Neural progenitor cell (in vitro differentiated cells): Measurements from ENCODE around the gene RAB5B. TPM values are rescaled to one million over a fixed set of nuclear protein-coding genes. Genes with fewer than 3 reads are reported as not detected.

ENCODE experiments used
- DNase-seq: peaks from one replicate; pipeline ENCODE4 v3.0.0-alpha.2; 2016; ENCODE audit warnings: low spot score
- H2AFZ ChIP-seq: fragments of 200-600 bp; sonication (generic); replicated peaks from 2 replicates; pipeline ENCODE4 v1.6.1; 2016; ENCODE audit warnings: antibody characterized with exemption
- H3F3A ChIP-seq: fragments of 200-600 bp; sonication (generic); 2 replicates; pipeline ENCODE4 v1.6.1; 2016; ENCODE audit warnings: antibody characterized with exemption, low read depth
- H3K27ac ChIP-seq: fragments of 200-600 bp; sonication (generic); 2 replicates; pipeline ENCODE4 v1.5.1; 2016; ENCODE audit warnings: mild to moderate bottlenecking
- H3K27me3 ChIP-seq: fragments of 200-600 bp; sonication (generic); 2 replicates; pipeline ENCODE4 v1.6.1; 2016; ENCODE audit warnings: mild to moderate bottlenecking, moderate library complexity
- H3K36me3 ChIP-seq: fragments of 200-600 bp; sonication (generic); 2 replicates; pipeline ENCODE4 v1.5.1; 2016
- H3K4me1 ChIP-seq: fragments of 200-600 bp; sonication (generic); 2 replicates; pipeline ENCODE4 v1.6.1; 2016; ENCODE audit warnings: mixed run types
- H3K4me2 ChIP-seq: fragments of 200-600 bp; sonication (generic); 2 replicates; pipeline ENCODE4 v1.6.1; 2016
- H3K4me3 ChIP-seq: fragments of 200-600 bp; sonication (generic); 2 replicates; pipeline ENCODE4 v1.5.1; 2016
- H3K79me2 ChIP-seq: fragments of 200-600 bp; sonication (generic); 2 replicates; pipeline ENCODE4 v1.6.1; 2016; ENCODE audit warnings: low read depth
- H3K9ac ChIP-seq: fragments of 200-600 bp; sonication (generic); 2 replicates; pipeline ENCODE4 v1.6.1; 2016
- H3K9me3 ChIP-seq: fragments of 200-600 bp; sonication (generic); 2 replicates; pipeline ENCODE4 v1.5.1; 2016; ENCODE audit warnings: low read depth
- H4K20me1 ChIP-seq: fragments of 200-600 bp; sonication (generic); 2 replicates; pipeline ENCODE4 v1.6.1; 2016; ENCODE audit warnings: low read depth
- H3K27ac Mint-ChIP-seq: 3 replicates; pipeline ENCODE4 v1.8.0; 2021; ENCODE audit warnings: mixed read lengths
- H3K27me3 Mint-ChIP-seq: 2 replicates; pipeline ENCODE4 v1.8.0; 2022; ENCODE audit warnings: low read depth, mild to moderate bottlenecking, inconsistent platforms, moderate library complexity, mixed read lengths; ENCODE audit not compliant: insufficient read depth
- H3K36me3 Mint-ChIP-seq: 3 replicates; pipeline ENCODE4 v1.8.0; 2021; ENCODE audit warnings: mixed read lengths
- H3K4me1 Mint-ChIP-seq: 3 replicates; pipeline ENCODE4 v1.8.0; 2021; ENCODE audit warnings: mixed read lengths
- H3K4me3 Mint-ChIP-seq: 3 replicates; pipeline ENCODE4 v1.8.0; 2021; ENCODE audit warnings: mild to moderate bottlenecking, moderate library complexity, mixed read lengths
- H3K9me3 Mint-ChIP-seq: 3 replicates; pipeline ENCODE4 v1.8.0; 2020; ENCODE audit warnings: mixed read lengths
- EZH2 ChIP-seq: fragments of 200-600 bp; sonication (generic); IDR thresholded peaks from 2 replicates; pipeline ENCODE4 v1.6.1; 2017; ENCODE audit warnings: antibody characterized with exemption, mild to moderate bottlenecking, moderate library complexity
- EZH2phosphoT487 ChIP-seq: fragments of 200-600 bp; sonication (generic); IDR thresholded peaks from 2 replicates; pipeline ENCODE4 v1.6.1; 2017; ENCODE audit warnings: antibody characterized with exemption
- total RNA-seq: library from RNA; depleted of rRNA; stranded (reverse); fragments of >200 nt; gene quantifications from 2 replicates; pipeline ENCODE4 v1.2.3, GENCODE V29; 2015; ENCODE audit warnings: low replicate concordance
- TF ChIP-seq, protein P1 (sequence below): fragments of 200-600 bp; sonication (generic); IDR thresholded peaks from 2 replicates; pipeline ENCODE4 v1.5.1; 2017; ENCODE audit warnings: antibody characterized with exemption, mild to moderate bottlenecking

RAB5B gene
- total RNA-seq, 1 donor from 2014 or later: 62.9 TPM

DNA sequence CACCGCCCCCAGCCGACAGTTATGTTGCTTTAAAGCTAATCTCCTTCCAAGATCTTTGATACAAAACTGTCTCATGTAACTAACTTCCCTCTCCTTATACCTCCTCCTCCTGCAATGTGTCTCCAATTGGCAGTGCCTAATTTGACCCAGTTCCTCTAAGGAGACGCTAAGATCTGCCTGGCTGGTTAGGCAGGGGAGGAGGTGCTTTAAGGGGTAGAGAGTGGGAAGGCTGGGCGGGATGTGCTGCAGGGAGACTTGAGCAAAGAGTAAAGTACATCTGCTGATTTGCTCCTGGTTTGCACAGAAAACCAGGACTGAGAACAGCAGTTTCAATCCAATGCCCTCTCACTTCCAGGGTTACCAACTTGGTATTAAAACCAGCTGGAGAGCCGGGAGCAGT is 39.6 kb downstream of the RAB5B start:
- Histone ChIP-seq H3K27ac (no peak overlapping the region), H3F3A (no peaks in the 10 kb centered on the region), H4K20me1 (no peaks in the 10 kb centered on the region), H2AFZ (no peak overlapping the region), H3K4me1 (peaks cover 4% of the 10 kb centered on the region), H3K27me3 (no peaks in the 10 kb centered on the region), H3K36me3 (no peaks in the 10 kb centered on the region), H3K4me3 (no peak overlapping the region), H3K79me2 (no peaks in the 10 kb centered on the region), H3K9me3 (no peaks in the 10 kb centered on the region), H3K4me2 (no peak overlapping the region), H3K9ac (no peak overlapping the region)
- peaks cover 11% of the 10 kb centered on the region for H3K36me3 Mint-ChIP-seq
- no peak overlapping the region for H3K4me3 Mint-ChIP-seq
- no peak for DNase-seq
- TF ChIP-seq EZH2 (no peak), EZH2phosphoT487 (no peak)
- TF ChIP-seq, protein P1, sequence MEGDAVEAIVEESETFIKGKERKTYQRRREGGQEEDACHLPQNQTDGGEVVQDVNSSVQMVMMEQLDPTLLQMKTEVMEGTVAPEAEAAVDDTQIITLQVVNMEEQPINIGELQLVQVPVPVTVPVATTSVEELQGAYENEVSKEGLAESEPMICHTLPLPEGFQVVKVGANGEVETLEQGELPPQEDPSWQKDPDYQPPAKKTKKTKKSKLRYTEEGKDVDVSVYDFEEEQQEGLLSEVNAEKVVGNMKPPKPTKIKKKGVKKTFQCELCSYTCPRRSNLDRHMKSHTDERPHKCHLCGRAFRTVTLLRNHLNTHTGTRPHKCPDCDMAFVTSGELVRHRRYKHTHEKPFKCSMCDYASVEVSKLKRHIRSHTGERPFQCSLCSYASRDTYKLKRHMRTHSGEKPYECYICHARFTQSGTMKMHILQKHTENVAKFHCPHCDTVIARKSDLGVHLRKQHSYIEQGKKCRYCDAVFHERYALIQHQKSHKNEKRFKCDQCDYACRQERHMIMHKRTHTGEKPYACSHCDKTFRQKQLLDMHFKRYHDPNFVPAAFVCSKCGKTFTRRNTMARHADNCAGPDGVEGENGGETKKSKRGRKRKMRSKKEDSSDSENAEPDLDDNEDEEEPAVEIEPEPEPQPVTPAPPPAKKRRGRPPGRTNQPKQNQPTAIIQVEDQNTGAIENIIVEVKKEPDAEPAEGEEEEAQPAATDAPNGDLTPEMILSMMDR: no peak
- H3K9me3 Mint-ChIP-seq: no peaks in the 10 kb centered on the region
- H3K27me3 Mint-ChIP-seq: peaks cover 2% of the 10 kb centered on the region
- H3K4me1 Mint-ChIP-seq: peaks cover 10% of the 10 kb centered on the region
- no peak overlapping the region for H3K27ac Mint-ChIP-seq

DNA sequence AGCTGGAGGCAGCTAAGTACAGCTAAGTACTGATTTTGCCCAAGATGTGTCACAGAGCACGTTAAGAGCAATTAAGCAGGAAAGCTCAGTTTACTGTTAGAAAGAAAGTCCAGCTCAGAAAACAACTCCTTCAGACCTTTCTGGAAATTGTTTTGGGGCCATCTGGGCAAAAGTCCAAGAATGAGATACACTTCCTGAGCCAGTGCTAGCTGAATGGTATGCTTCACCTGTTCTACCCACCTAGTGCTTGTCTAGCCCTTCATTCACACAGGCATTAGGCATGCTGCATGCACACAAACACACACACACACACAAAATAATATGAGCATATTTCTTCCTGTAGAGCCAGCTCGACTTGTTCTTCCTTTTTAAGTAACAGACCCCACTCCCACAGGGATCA is 40.3 kb downstream of the RAB5B start:
- H3K4me1 Mint-ChIP-seq: peaks cover 13% of the 10 kb centered on the region
- H3K27ac Mint-ChIP-seq: peak overlapping the region; percentile 11
- H3K4me3 Mint-ChIP-seq: no peak overlapping the region

DNA sequence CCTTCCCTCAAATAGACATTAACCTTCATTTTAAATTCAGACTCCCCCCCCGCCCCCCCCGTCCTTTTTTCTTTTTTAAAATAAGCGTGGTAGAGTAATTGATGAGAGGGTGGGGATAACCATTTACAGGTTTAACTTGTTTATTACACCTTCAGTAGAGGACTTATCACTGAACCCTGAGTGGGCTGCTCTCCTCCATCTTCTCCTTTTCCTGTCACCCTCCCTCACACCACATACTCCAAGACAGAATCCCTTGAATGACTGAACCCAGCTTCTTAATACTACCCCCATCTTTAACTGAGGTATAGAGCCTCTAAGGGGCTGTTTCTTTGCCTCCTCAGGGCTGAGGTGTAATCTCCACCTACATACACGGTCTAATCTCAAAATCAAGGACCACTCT is 43.3 kb downstream of the RAB5B start:
- Mint-ChIP-seq H3K27me3 (peaks cover 6% of the 10 kb centered on the region), H3K36me3 (peaks cover 9% of the 10 kb centered on the region), H3K9me3 (no peaks in the 10 kb centered on the region), H3K4me1 (peaks cover 39% of the 10 kb centered on the region), H3K4me3 (no peak overlapping the region), H3K27ac (no peak overlapping the region)
- TF ChIP-seq EZH2phosphoT487 (no peak), EZH2 (no peak)
- H3K9ac ChIP-seq: no peak overlapping the region
- no peak for DNase-seq
- H2AFZ ChIP-seq: no peak overlapping the region
- H3K4me2 ChIP-seq: no peak overlapping the region
- no peaks in the 10 kb centered on the region for H4K20me1 ChIP-seq
- no peak overlapping the region for H3K27ac ChIP-seq
- H3F3A ChIP-seq: peaks cover 27% of the 10 kb centered on the region
- H3K4me1 ChIP-seq: peaks cover 24% of the 10 kb centered on the region
- no peaks in the 10 kb centered on the region for H3K36me3 ChIP-seq
- H3K27me3 ChIP-seq: no peaks in the 10 kb centered on the region
- no peaks in the 10 kb centered on the region for H3K9me3 ChIP-seq
- peaks cover 6% of the 10 kb centered on the region for H3K79me2 ChIP-seq
- no peak overlapping the region for H3K4me3 ChIP-seq

More for the DNA sequence above, 40.3 kb downstream of the RAB5B start:
- Histone ChIP-seq H3F3A (no peaks in the 10 kb centered on the region), H3K9me3 (no peaks in the 10 kb centered on the region), H3K9ac (no peak overlapping the region), H3K4me1 (peaks cover 4% of the 10 kb centered on the region), H3K36me3 (no peaks in the 10 kb centered on the region), H4K20me1 (no peaks in the 10 kb centered on the region), H3K27me3 (no peaks in the 10 kb centered on the region), H3K4me3 (no peak overlapping the region), H2AFZ (no peak overlapping the region), H3K4me2 (no peak overlapping the region), H3K79me2 (no peaks in the 10 kb centered on the region), H3K27ac (no peak overlapping the region)
- Mint-ChIP-seq H3K27me3 (peaks cover 2% of the 10 kb centered on the region), H3K9me3 (no peaks in the 10 kb centered on the region), H3K36me3 (peaks cover 11% of the 10 kb centered on the region)
- TF ChIP-seq, protein P1: no peak
- TF ChIP-seq EZH2 (no peak), EZH2phosphoT487 (no peak)
- no peak for DNase-seq

DNA sequence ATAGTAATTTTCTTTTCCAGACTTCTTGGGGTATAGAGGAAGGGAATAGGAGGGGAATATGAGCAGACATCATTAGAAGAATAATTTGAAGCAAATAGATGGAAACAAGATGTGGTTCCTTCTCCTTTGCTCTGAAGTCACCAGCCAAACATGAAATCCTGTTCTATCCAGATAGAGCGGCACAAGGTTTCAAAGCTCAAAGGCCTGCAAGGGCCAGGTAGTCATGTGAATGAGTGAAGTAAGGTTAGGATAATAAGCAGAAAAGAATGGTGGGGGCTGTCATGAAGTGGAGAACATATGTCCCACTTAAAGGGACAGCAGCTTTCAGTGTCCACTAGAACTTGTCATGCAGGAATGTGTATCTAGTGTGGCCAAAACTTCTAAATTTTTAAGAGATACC is 44.5 kb downstream of the RAB5B start:
- Histone ChIP-seq H3K9me3 (no peaks in the 10 kb centered on the region), H3F3A (peaks cover 31% of the 10 kb centered on the region), H4K20me1 (no peaks in the 10 kb centered on the region), H3K79me2 (peaks cover 8% of the 10 kb centered on the region), H3K36me3 (no peaks in the 10 kb centered on the region), H3K4me2 (no peak overlapping the region), H2AFZ (no peak overlapping the region), H3K4me3 (no peak overlapping the region), H3K4me1 (peaks cover 27% of the 10 kb centered on the region), H3K9ac (no peak overlapping the region), H3K27me3 (no peaks in the 10 kb centered on the region), H3K27ac (no peak overlapping the region)
- TF ChIP-seq EZH2: no peak
- no peak for TF ChIP-seq EZH2phosphoT487
- TF ChIP-seq, protein P1: no peak
- no peaks in the 10 kb centered on the region for H3K9me3 Mint-ChIP-seq
- peaks cover 47% of the 10 kb centered on the region for H3K4me1 Mint-ChIP-seq
- peaks cover 8% of the 10 kb centered on the region for H3K36me3 Mint-ChIP-seq
- DNase-seq: no peak
- H3K4me3 Mint-ChIP-seq: no peak overlapping the region
- peaks cover 7% of the 10 kb centered on the region for H3K27me3 Mint-ChIP-seq
- H3K27ac Mint-ChIP-seq: no peak overlapping the region
